Endothelial cell of umbilical vein (primary cell): ENCODE results near the gene LYRM1.

Source experiments
- EZH2 ChIP-seq: IDR thresholded peaks from 2 replicates; pipeline ENCODE4 v1.6.1; 2012; ENCODE audit warnings: borderline replicate concordance, low read depth, mild to moderate bottlenecking, moderate library complexity, low read length, inconsistent platforms; ENCODE audit not compliant: severe bottlenecking
- FOS ChIP-seq: IDR thresholded peaks from 2 replicates; pipeline ENCODE4 v1.6.1; 2011; ENCODE audit warnings: mild to moderate bottlenecking, low read length, moderate library complexity, borderline replicate concordance; ENCODE audit not compliant: insufficient read depth
- JUN ChIP-seq: IDR thresholded peaks from 2 replicates; pipeline ENCODE4 v1.6.1; 2011; ENCODE audit warnings: borderline replicate concordance, low read depth; ENCODE audit not compliant: insufficient read length, insufficient read depth
- MYC ChIP-seq: IDR thresholded peaks from one replicate; pipeline ENCODE4 v1.6.1; 2011; ENCODE audit warnings: mild to moderate bottlenecking, low read depth, low read length
- POLR2A ChIP-seq: IDR thresholded peaks from 2 replicates; pipeline ENCODE4 v1.6.1; 2012; ENCODE audit warnings: low read depth, mild to moderate bottlenecking, control low read depth, low read length
- POLR2AphosphoS5 ChIP-seq: IDR thresholded peaks from 2 replicates; pipeline ENCODE4 v1.6.1; 2012; ENCODE audit warnings: low read depth, mild to moderate bottlenecking, control low read depth, low read length, moderate library complexity; ENCODE audit not compliant: insufficient read depth
- TF ChIP-seq, protein P1 (sequence below), 2 donors: IDR thresholded peaks; 1 replicate in 1 of 2; 2 replicates in 1 of 2; pipeline ENCODE4 v1.5.1; 2011; ENCODE audit warnings: low read length in 2 of 2, mild to moderate bottlenecking in 2 of 2, moderate library complexity in 2 of 2, control low read depth in 1 of 2, inconsistent platforms in 1 of 2, low read depth in 1 of 2; ENCODE audit not compliant: insufficient read depth in 1 of 2; ENCODE audit errors: extremely low read depth in 1 of 2
- TF ChIP-seq, protein P2 (sequence below): IDR thresholded peaks from 2 replicates; pipeline ENCODE4 v1.6.1; 2011; ENCODE audit not compliant: insufficient read depth, insufficient read length

DNA sequence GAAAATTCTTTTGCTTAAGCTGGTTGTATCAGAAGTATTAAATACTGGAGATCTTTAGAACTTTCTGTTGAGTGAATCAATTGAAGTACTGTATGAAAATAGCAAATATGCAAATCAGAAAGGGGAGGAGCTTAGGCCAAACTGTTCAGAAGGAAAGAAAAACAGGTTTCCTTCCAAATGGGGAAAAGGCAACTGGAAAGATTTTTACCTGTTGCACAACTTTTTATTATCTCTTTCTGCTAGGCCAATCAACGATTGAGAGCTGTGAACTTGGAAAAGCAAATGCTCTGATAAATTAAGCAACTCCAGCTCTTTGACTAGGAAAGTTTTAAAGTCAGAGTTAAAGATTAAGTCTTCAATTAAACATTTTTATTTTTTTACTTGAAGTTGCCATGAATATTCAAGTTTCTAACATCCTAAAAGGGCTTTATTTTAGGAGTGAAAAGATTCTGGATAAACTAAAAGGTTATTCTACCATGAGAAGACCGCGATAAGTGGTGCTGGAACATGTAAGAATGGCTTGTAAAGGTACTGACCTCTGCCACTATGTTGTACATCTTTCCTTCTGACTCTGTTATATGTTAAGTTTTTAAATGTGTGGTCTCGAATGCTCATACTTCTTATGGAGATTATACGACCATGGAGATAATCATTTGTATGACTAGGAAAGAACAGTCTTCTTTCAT, 16.9 kb upstream of the LYRM1 start:
- TF ChIP-seq, protein P1, sequence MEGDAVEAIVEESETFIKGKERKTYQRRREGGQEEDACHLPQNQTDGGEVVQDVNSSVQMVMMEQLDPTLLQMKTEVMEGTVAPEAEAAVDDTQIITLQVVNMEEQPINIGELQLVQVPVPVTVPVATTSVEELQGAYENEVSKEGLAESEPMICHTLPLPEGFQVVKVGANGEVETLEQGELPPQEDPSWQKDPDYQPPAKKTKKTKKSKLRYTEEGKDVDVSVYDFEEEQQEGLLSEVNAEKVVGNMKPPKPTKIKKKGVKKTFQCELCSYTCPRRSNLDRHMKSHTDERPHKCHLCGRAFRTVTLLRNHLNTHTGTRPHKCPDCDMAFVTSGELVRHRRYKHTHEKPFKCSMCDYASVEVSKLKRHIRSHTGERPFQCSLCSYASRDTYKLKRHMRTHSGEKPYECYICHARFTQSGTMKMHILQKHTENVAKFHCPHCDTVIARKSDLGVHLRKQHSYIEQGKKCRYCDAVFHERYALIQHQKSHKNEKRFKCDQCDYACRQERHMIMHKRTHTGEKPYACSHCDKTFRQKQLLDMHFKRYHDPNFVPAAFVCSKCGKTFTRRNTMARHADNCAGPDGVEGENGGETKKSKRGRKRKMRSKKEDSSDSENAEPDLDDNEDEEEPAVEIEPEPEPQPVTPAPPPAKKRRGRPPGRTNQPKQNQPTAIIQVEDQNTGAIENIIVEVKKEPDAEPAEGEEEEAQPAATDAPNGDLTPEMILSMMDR (IDR thresholded peaks at IDR 0.05; ENCODE audit: extremely low read depth in 1 of 2, insufficient read depth in 1 of 2, low read depth in 1 of 2, low read length in 2 of 2): no peak
- no peak for TF ChIP-seq POLR2A
- TF ChIP-seq EZH2: no peak
- no peak for TF ChIP-seq JUN
- TF ChIP-seq MYC: no peak
- no peak for TF ChIP-seq POLR2AphosphoS5
- TF ChIP-seq, protein P2, sequence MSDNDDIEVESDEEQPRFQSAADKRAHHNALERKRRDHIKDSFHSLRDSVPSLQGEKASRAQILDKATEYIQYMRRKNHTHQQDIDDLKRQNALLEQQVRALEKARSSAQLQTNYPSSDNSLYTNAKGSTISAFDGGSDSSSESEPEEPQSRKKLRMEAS: no peak
- no peak for TF ChIP-seq FOS
